ENCODE data around the gene CCDC32. TPM values are rescaled to one million over a fixed set of nuclear protein-coding genes. Genes with fewer than 3 reads are reported as not detected.
A peak's percentile ranks its signal among the peaks of the same experiment; 100 is the strongest.

The CCDC32 gene
- total and polyA plus RNA-seq, 2 of the 13 experiments (the other 11 are each of a cell fraction or from before 2014, with no cell fraction given), result 10.8 to 23.2 TPM

DNA sequence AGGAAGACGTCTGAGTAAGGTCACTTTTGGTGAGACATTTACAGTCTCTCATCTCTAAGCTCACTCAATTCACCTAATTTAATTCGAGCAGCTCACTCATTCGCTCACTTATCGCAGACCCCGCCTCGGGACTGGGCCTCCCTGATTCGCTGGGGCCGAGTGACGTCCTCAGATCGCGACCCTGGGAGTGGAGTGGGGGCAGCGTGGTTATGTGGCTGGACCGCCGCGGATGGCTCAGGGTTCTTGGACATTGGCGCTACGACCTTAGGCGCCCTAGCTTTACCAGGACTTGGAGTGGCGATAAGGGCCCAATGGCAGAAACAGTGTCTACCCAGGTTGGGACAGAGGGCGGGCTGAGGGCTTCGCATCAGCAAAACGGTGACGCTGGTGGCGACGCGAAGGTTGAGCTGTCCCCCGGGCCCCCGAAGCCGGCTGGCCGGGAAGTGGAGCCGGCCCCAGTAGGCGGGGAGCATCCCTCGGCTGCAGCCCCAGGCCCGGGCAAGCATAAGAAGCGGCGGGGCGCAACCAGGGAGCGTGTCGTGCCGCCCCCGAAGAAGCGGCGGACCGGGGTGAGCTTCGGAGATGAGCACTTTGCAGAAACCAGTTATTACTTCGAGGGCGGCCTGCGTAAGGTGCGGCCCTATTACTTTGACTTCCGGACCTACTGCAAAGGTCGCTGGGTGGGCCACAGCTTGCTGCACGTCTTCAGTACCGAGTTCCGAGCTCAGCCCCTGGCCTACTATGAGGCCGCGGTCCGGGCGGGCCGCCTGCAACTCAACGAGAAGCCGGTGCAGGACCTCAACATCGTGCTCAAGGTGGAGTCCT is 4.5 kb upstream of the CCDC32 start, which contains the start of gene RPUSD2 (continued):
- TF ChIP-seq KDM2A (CRISPR knock-in tag; IDR thresholded peaks at IDR 0.05; ENCODE audit: borderline replicate concordance, low read depth) (peak; percentile 76; the same call in 1 of the 2 replicates), POGZ (CRISPR knock-in tag; IDR thresholded peaks at IDR 0.05) (peak; percentile 83), POLR2G (IDR thresholded peaks at IDR 0.05; ENCODE audit: low read depth, low read length) (peak; percentile 93), SNAPC4 (CRISPR knock-in tag; IDR thresholded peaks at IDR 0.05) (peak; percentile 28; the same call in 1 of the 2 replicates), MTF2 (CRISPR knock-in tag; IDR thresholded peaks at IDR 0.05; ENCODE audit: borderline replicate concordance) (no peak), TRIM24 (CRISPR knock-in tag; IDR thresholded peaks at IDR 0.05) (no peak), ARID4A (CRISPR knock-in tag; IDR thresholded peaks at IDR 0.05; ENCODE audit: borderline replicate concordance) (peak; percentile 99), TAF15 (IDR thresholded peaks at IDR 0.05; ENCODE audit: low read depth, low read length, poor library complexity, severe bottlenecking) (no peak), STAG1 (CRISPR knock-in tag; IDR thresholded peaks at IDR 0.05) (no peak), ZNF274 (CRISPR knock-in tag; IDR thresholded peaks at IDR 0.05) (no peak), POLR2A (IDR thresholded peaks at IDR 0.05; ENCODE audit: insufficient read depth in 1 of 2, low read depth in 2 of 2, low read length in 2 of 2) (peak; percentile 87 to 94), ZFP36L1 (CRISPR knock-in tag; IDR thresholded peaks at IDR 0.05) (no peak; the same call in 1 of the 2 replicates), ZNF484 (CRISPR knock-in tag; IDR thresholded peaks at IDR 0.05; ENCODE audit: borderline replicate concordance, low read depth) (no peak), SSRP1 (CRISPR knock-in tag; IDR thresholded peaks at IDR 0.05) (no peak), ZNF326 (CRISPR knock-in tag; IDR thresholded peaks at IDR 0.05; ENCODE audit: borderline replicate concordance) (no peak)
- TF ChIP-seq, protein P1, sequence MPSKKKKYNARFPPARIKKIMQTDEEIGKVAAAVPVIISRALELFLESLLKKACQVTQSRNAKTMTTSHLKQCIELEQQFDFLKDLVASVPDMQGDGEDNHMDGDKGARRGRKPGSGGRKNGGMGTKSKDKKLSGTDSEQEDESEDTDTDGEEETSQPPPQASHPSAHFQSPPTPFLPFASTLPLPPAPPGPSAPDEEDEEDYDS (CRISPR knock-in tag; IDR thresholded peaks at IDR 0.05), result peak; percentile 62
- TF ChIP-seq, protein P2, sequence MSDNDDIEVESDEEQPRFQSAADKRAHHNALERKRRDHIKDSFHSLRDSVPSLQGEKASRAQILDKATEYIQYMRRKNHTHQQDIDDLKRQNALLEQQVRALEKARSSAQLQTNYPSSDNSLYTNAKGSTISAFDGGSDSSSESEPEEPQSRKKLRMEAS (IDR thresholded peaks at IDR 0.05), result peak; percentile 94
- TF ChIP-seq, protein P3, sequence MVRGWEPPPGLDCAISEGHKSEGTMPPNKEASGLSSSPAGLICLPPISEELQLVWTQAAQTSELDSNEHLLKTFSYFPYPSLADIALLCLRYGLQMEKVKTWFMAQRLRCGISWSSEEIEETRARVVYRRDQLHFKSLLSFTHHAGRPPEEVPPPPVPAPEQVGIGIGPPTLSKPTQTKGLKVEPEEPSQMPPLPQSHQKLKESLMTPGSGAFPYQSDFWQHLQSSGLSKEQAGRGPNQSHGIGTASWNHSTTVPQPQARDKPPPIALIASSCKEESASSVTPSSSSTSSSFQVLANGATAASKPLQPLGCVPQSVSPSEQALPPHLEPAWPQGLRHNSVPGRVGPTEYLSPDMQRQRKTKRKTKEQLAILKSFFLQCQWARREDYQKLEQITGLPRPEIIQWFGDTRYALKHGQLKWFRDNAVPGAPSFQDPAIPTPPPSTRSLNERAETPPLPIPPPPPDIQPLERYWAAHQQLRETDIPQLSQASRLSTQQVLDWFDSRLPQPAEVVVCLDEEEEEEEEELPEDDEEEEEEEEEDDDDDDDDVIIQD (CRISPR knock-in tag; IDR thresholded peaks at IDR 0.05; ENCODE audit: low read depth), result peak; percentile 50; the same call in 1 of the 2 replicates
